HepG2 (cell line): ENCODE data around the gene GLRX5. TPM values are rescaled to one million over a fixed set of nuclear protein-coding genes. Genes with fewer than 3 reads are reported as not detected.

Experiments
- ATAC-seq: fragments of 200-7000 bp; cut with Tn5 transposase; 3 replicates; pipeline ENCODE4 v1.9.1; 2020; ENCODE audit warnings: mild to moderate bottlenecking, moderate library complexity
- BruUV-seq: library from RNA; stranded (reverse); fragments of 400-500 nt; replicated peaks from 2 replicates; lab custom pipeline; 2021; lab: Mats Ljungman, UMichigan
- CTCF ChIA-PET: fragments of 300-600 bp; formaldehyde crosslinking; extraction: SDS; loops from one replicate; lab custom pipeline; 2021; ENCODE audit warnings: low total read pairs, inconsistent platforms, low intra/inter-chr PET ratio; lab: Yijun Ruan, JAX
- POLR2A ChIA-PET: fragments of 350-600 bp; sonication (Branson Sonifier 250); formaldehyde crosslinking; loops from one replicate; lab custom pipeline; 2020; ENCODE audit warnings: antibody characterized with exemption, inconsistent platforms; lab: Yijun Ruan, JAX
- DNase-seq: peaks from one replicate; pipeline ENCODE4 v3.0.0-alpha.2; 2015; ENCODE audit warnings: low spot score
- FAIRE-seq: peaks from 3 replicates; lab custom pipeline; 2011; peaks lifted over from hg19 to GRCh38; lab: Jason Lieb, UNC
- H2AFZ ChIP-seq: one replicate; pipeline ENCODE4 v1.6.1; 2011; ENCODE audit warnings: low read length, inconsistent platforms
- H3K27ac ChIP-seq: fragments of 300-600 bp; 3 replicates; pipeline ENCODE4 v1.8.0; 2011; ENCODE audit warnings: mixed run types, mild to moderate bottlenecking, mixed read lengths, low read length, inconsistent platforms; ENCODE audit not compliant: insufficient read depth; ENCODE audit errors: extremely low read length
- H3K27me3 ChIP-seq, 2 experiments: fragments of 200-600 bp in 1 of 2; 2 replicates in 1 of 2; 3 replicates in 1 of 2; pipeline versions ENCODE4 v1.6.0 to v1.8.0; 2011; ENCODE audit warnings: low read length in 2 of 2, mild to moderate bottlenecking in 2 of 2, moderate library complexity in 2 of 2, inconsistent platforms in 1 of 2; ENCODE audit not compliant: insufficient read depth in 2 of 2, control insufficient read depth in 1 of 2
- H3K36me3 ChIP-seq, 2 experiments: fragments of 200-600 bp in 1 of 2; replicated peaks in 1 of 2; 2 replicates in 1 of 2; 3 replicates in 1 of 2; pipeline versions ENCODE4 v1.5.1 to v1.8.0; 2011; ENCODE audit warnings: low read length in 2 of 2, inconsistent platforms in 1 of 2; ENCODE audit not compliant: insufficient read depth in 2 of 2, control insufficient read depth in 1 of 2
- H3K4me1 ChIP-seq: 2 replicates; pipeline ENCODE4 v1.5.1; 2012; ENCODE audit warnings: low read length, inconsistent platforms; ENCODE audit not compliant: insufficient read depth
- H3K4me2 ChIP-seq: 2 replicates; pipeline ENCODE4 v1.6.0; 2011; ENCODE audit warnings: low read depth, low read length, inconsistent platforms
- H3K4me3 ChIP-seq, 3 experiments: fragments of 200-600 bp in 1 of 3; sonication (generic), shearing (Covaris generic) in 1 of 3; replicated peaks in 1 of 3; 2 replicates each; pipeline ENCODE4 v1.5.1; 2011 to 2016; ENCODE audit warnings: low read length in 3 of 3, inconsistent platforms in 2 of 3, low read depth in 2 of 3, mild to moderate bottlenecking in 2 of 3, control low read depth in 1 of 3, mixed read lengths in 1 of 3; ENCODE audit not compliant: insufficient read depth in 1 of 3
- H3K79me2 ChIP-seq: one replicate; pipeline ENCODE4 v1.6.1; 2011; ENCODE audit warnings: low read length, inconsistent platforms; ENCODE audit not compliant: insufficient read depth
- H3K9ac ChIP-seq: 2 replicates; pipeline ENCODE4 v1.6.0; 2011; ENCODE audit warnings: mild to moderate bottlenecking, low read depth, low read length, inconsistent platforms; ENCODE audit not compliant: insufficient read depth
- H3K9me3 ChIP-seq: 2 replicates; pipeline ENCODE4 v1.5.1; 2012; ENCODE audit warnings: mild to moderate bottlenecking, low read length
- H4K20me1 ChIP-seq: 2 replicates; pipeline ENCODE4 v1.6.0; 2011; ENCODE audit warnings: inconsistent platforms, mild to moderate bottlenecking, low read length, moderate library complexity; ENCODE audit not compliant: insufficient read depth
- CBFB ChIP-seq: sonication (generic); formaldehyde crosslinking; IDR thresholded peaks from 2 replicates; pipeline ENCODE4 v1.4.0; 2020; ENCODE audit warnings: missing genetic modification reagents
- CEBPB ChIP-seq: IDR thresholded peaks from 2 replicates; pipeline ENCODE4 v1.6.1; 2011; ENCODE audit warnings: low read depth, low read length, improper control_type of control experiment, borderline replicate concordance
- DPF2 ChIP-seq: sonication (generic); formaldehyde crosslinking; IDR thresholded peaks from 2 replicates; pipeline ENCODE4 v1.4.0; 2020; ENCODE audit warnings: mild to moderate bottlenecking, low read depth, missing genetic modification reagents, borderline replicate concordance
- FIP1L1 ChIP-seq: fragments of 200-400 bp; formaldehyde crosslinking; IDR thresholded peaks from 2 replicates; pipeline ENCODE4 v1.6.1; 2018; ENCODE audit warnings: low read depth, mild to moderate bottlenecking, low read length, moderate library complexity, borderline replicate concordance; ENCODE audit not compliant: insufficient read depth
- FOXO4 ChIP-seq: sonication (generic); formaldehyde crosslinking; conservative IDR thresholded peaks from 2 replicates; pipeline ENCODE4 v1.8.1; 2023; ENCODE audit warnings: missing genetic modification reagents
- HCFC1 ChIP-seq: fragments of 150-350 bp; IDR thresholded peaks from 2 replicates; pipeline ENCODE4 v1.6.1; 2014; ENCODE audit warnings: low read depth, low read length
- HNRNPLL ChIP-seq: fragments of 200-400 bp; formaldehyde crosslinking; IDR thresholded peaks from 2 replicates; pipeline ENCODE4 v1.6.1; 2017; ENCODE audit warnings: mild to moderate bottlenecking, low read depth, low read length; ENCODE audit not compliant: poor library complexity, severe bottlenecking
- JUND ChIP-seq: sonication (generic); formaldehyde crosslinking; IDR thresholded peaks from 2 replicates; pipeline ENCODE4 v1.8.0; 2022; ENCODE audit warnings: mild to moderate bottlenecking, missing genetic modification reagents
- NFYC ChIP-seq: IDR thresholded peaks from 2 replicates; pipeline ENCODE4 v1.6.1; 2016; ENCODE audit warnings: missing genetic modification reagents, missing compliant biosample characterization
- RFXANK ChIP-seq: IDR thresholded peaks from 2 replicates; pipeline ENCODE4 v1.6.1; 2016
- SNRNP70 ChIP-seq: fragments of 200-400 bp; formaldehyde crosslinking; IDR thresholded peaks from 2 replicates; pipeline ENCODE4 v1.6.1; 2017; ENCODE audit warnings: mild to moderate bottlenecking, low read depth, low read length, moderate library complexity
- WGBS: methylation state at CpG from one replicate; pipeline ENCODE4 v1.1.6; 2017; ENCODE audit warnings: low lambda C conversion rate; 5-methylcytosine and 5-hydroxymethylcytosine counted together
- in situ Hi-C: cut with HindIII; loops from 2 replicates; pipeline ENCODE4 v1.10.0; 2017; ENCODE audit warnings: low pct_unique_long_range_greater_than_20kb; ENCODE audit not compliant: extremely low pct_ligation_motif_present
- intact Hi-C: fragments of 100-400 bp; cut with micrococcal nuclease; formaldehyde crosslinking; loops from one replicate; pipeline ENCODE4 v1.10.0; 2022; ENCODE audit not compliant: unreplicated experiment
- polyA plus RNA-seq, 8 experiments: library from polyadenylated mRNA; depleted of rRNA in 3 of 8; stranded (reverse) in 7 of 8; unstranded in 1 of 8; fragments of >200 nt; fragmentation: Illumina TruSeq in 4 of 8; extraction: Trizol in 4 of 8; gene quantifications; 2 replicates each; pipeline versions ENCODE4 v1.2.1 to v1.2.3, GENCODE V29; 2011 to 2016; ENCODE audit warnings: low read depth in 4 of 8, missing spikeins in 1 of 8, mixed read lengths in 1 of 8; ENCODE audit not compliant: insufficient read depth in 1 of 8
- total RNA-seq, 5 experiments: library from RNA; depleted of rRNA; stranded (reverse); fragments of >200 nt; fragmentation: Illumina TruSeq; extraction: Trizol; gene quantifications; 2 replicates each; pipeline ENCODE4 v1.2.3, GENCODE V29; 2016; ENCODE audit warnings: low read depth in 1 of 5

GLRX5 gene
- total and polyA plus RNA-seq, 2 of the 13 experiments (the other 11 are each of a cell fraction or from before 2014, with no cell fraction given): 122 to 146 TPM

- intact Hi-C loops: no loop called here
- H2AFZ ChIP-seq: no peak overlapping the region
- peaks cover 11% of the 10 kb centered on the region for H3K79me2 ChIP-seq
- ChIA-PET POLR2A (no interaction called here), CTCF (no interaction called here)
- in situ Hi-C loops: no loop called here
- H3K4me2 ChIP-seq: no peak overlapping the region
- peaks cover 59% of the 10 kb centered on the region for H3K4me1 ChIP-seq
- H3K9ac ChIP-seq: no peak overlapping the region
- H3K36me3 ChIP-seq: no peaks in the 10 kb centered on the region; a peak in 1 of 5 replicates
- TF ChIP-seq HNRNPLL (no peak), FIP1L1 (no peak), SNRNP70 (no peak), CEBPB (no peak), CBFB (CRISPR knock-in tag) (no peak), DPF2 (CRISPR knock-in tag) (no peak), RFXANK (CRISPR knock-in tag) (no peak), HCFC1 (no peak), FOXO4 (no peak), NFYC (CRISPR knock-in tag) (no peak), JUND (no peak)
- TF ChIP-seq, all 625 proteins: peak for 0
- BruUV-seq: no TSS peak
- no peak overlapping the region for H3K27ac ChIP-seq
- no peak for ATAC-seq
- WGBS: 92% methylated on average over 3 of the region's 4 CpGs
- H4K20me1 ChIP-seq: no peaks in the 10 kb centered on the region
- H3K9me3 ChIP-seq: no peaks in the 10 kb centered on the region
- no peak overlapping the region for H3K4me3 ChIP-seq
- no peak for DNase-seq
- FAIRE-seq: no peak
- H3K27me3 ChIP-seq: no peaks in the 10 kb centered on the region
Observed at GRCh38 chr14:95494456-95494855, 40.4 kb upstream of the GLRX5 start.
